LNCAP (cell line): ENCODE results near the gene CXCL8.

Experiments
- TF ChIP-seq, protein P1 (sequence below): fragments of 450-650 bp; IDR thresholded peaks from 2 replicates; pipeline ENCODE4 v1.5.1; 2017; ENCODE audit warnings: mild to moderate bottlenecking

The CXCL8 gene

DNA sequence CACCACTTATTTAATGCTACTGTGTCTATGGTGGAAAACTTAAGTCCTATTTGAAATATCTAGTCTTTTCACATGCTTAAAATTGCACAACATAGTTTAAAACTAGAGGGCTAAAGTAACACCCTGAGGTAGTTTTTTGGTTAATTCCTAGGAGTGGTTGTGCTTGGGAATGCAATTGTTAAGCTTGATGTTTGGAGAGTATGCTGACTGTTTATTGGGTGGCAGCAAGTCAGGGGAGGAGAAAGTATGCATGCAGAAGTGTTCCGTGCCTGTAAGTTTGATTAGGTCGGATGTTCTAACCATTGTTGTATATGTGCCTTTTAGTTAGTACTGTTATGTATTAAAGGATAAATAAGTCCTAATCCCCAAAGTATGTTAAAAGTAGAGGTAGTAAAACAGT is 40.5 kb downstream of the CXCL8 start:
- TF ChIP-seq, protein P1, sequence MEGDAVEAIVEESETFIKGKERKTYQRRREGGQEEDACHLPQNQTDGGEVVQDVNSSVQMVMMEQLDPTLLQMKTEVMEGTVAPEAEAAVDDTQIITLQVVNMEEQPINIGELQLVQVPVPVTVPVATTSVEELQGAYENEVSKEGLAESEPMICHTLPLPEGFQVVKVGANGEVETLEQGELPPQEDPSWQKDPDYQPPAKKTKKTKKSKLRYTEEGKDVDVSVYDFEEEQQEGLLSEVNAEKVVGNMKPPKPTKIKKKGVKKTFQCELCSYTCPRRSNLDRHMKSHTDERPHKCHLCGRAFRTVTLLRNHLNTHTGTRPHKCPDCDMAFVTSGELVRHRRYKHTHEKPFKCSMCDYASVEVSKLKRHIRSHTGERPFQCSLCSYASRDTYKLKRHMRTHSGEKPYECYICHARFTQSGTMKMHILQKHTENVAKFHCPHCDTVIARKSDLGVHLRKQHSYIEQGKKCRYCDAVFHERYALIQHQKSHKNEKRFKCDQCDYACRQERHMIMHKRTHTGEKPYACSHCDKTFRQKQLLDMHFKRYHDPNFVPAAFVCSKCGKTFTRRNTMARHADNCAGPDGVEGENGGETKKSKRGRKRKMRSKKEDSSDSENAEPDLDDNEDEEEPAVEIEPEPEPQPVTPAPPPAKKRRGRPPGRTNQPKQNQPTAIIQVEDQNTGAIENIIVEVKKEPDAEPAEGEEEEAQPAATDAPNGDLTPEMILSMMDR, result no peak

DNA sequence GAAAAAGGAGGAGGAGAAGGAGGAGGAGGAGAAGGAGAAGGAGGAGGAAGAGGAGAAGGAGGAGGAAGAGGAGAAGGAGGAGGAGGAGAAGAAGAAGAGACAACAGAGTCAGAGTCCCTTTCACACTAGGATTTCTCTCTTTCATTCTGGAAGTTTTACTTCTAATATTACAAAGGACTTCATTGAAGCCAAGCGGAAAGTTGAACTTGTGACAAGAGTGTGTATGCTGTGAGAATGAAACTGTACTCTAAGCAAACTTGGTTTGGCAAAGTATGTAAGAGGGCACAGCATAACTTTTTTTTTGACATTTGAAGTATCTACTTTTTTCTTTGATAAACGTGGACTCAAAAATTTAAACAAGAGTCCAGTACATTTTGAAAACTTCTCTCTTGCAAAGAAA is 48.0 kb downstream of the CXCL8 start:
- TF ChIP-seq, protein P1, result no peak
